Mesendoderm (in vitro differentiated cells): ENCODE results near the gene CITED1.

Experiments used
- DNase-seq: peaks from one replicate; pipeline ENCODE4 v3.0.0; 2013
- H2AK5ac ChIP-seq: 2 replicates; pipeline ENCODE4 v1.6.1; 2013; ENCODE audit warnings: low read length, inconsistent platforms
- H2BK120ac ChIP-seq: 2 replicates; pipeline ENCODE4 v1.6.1; 2013; ENCODE audit warnings: low read depth, mild to moderate bottlenecking, low read length, moderate library complexity, mixed read lengths
- H2BK15ac ChIP-seq: replicated peaks from 2 replicates; pipeline ENCODE4 v1.6.1; 2013; ENCODE audit warnings: low read depth, mild to moderate bottlenecking, moderate library complexity
- H2BK5ac ChIP-seq: 2 replicates; pipeline ENCODE4 v1.6.1; 2013; ENCODE audit warnings: low read length, inconsistent platforms
- H3K18ac ChIP-seq: 2 replicates; pipeline ENCODE4 v1.6.1; 2013; ENCODE audit warnings: mild to moderate bottlenecking, low read length, mixed read lengths
- H3K23ac ChIP-seq: one replicate; pipeline ENCODE4 v1.6.1; 2013; ENCODE audit warnings: low read length
- H3K27ac ChIP-seq: 2 replicates; pipeline ENCODE4 v1.5.1; 2013; ENCODE audit warnings: low read depth, mild to moderate bottlenecking, inconsistent platforms, low read length, moderate library complexity
- H3K27me3 ChIP-seq: 2 replicates; pipeline ENCODE4 v1.6.1; 2013; ENCODE audit warnings: low read length, control low read depth, mild to moderate bottlenecking, inconsistent platforms; ENCODE audit not compliant: insufficient read depth, poor library complexity
- H3K36me3 ChIP-seq: 2 replicates; pipeline ENCODE4 v1.6.1; 2013; ENCODE audit warnings: low read length, inconsistent platforms; ENCODE audit not compliant: control insufficient read depth, insufficient read depth
- H3K4ac ChIP-seq: one replicate; pipeline ENCODE4 v1.6.1; 2013; ENCODE audit warnings: low read depth, mild to moderate bottlenecking, low read length, moderate library complexity
- H3K4me1 ChIP-seq: 2 replicates; pipeline ENCODE4 v1.6.1; 2013; ENCODE audit warnings: low read depth, low read length, inconsistent platforms; ENCODE audit not compliant: control insufficient read depth
- H3K4me2 ChIP-seq: 2 replicates; pipeline ENCODE4 v1.6.1; 2013; ENCODE audit warnings: low read length
- H3K4me3 ChIP-seq: 2 replicates; pipeline ENCODE4 v1.5.1; 2013; ENCODE audit warnings: mild to moderate bottlenecking, low read length
- H3K56ac ChIP-seq: one replicate; pipeline ENCODE4 v1.6.1; 2013; ENCODE audit warnings: low read length
- H3K79me1 ChIP-seq: 2 replicates; pipeline ENCODE4 v1.6.1; 2013; ENCODE audit warnings: low read length, inconsistent platforms
- H3K79me2 ChIP-seq: 2 replicates; pipeline ENCODE4 v1.6.1; 2013; ENCODE audit warnings: mild to moderate bottlenecking, low read length; ENCODE audit not compliant: control insufficient read depth, insufficient read depth
- H3K9ac ChIP-seq: 2 replicates; pipeline ENCODE4 v1.6.1; 2013; ENCODE audit warnings: low read length, inconsistent platforms
- H4K5ac ChIP-seq: one replicate; pipeline ENCODE4 v1.6.1; 2013; ENCODE audit warnings: low read length
- H4K8ac ChIP-seq: one replicate; pipeline ENCODE4 v1.6.1; 2013; ENCODE audit warnings: low read depth, mild to moderate bottlenecking, control low read depth, low read length, moderate library complexity
- WGBS: extraction: QIAGEN DNeasy Blood & Tissue Kit; methylation state at CpG from one replicate; pipeline ENCODE4 v1.1.7; 2013; ENCODE audit warnings: low lambda C conversion rate, missing lambda C conversion rate; ENCODE audit not compliant: insufficient coverage; ENCODE audit errors: extremely low coverage; 5-methylcytosine and 5-hydroxymethylcytosine counted together

The CITED1 gene

GRCh38 chrX:72347366-72347765, 41.7 kb upstream of the CITED1 start:
- Histone ChIP-seq H2BK120ac (no peak overlapping the region), H3K79me2 (no peaks in the 10 kb centered on the region), H2BK15ac (no peak overlapping the region), H2BK5ac (no peak overlapping the region), H3K4me3 (no peak overlapping the region), H4K5ac (no peak overlapping the region), H3K4ac (no peak overlapping the region), H4K8ac (no peak overlapping the region), H3K9ac (no peak overlapping the region), H3K4me1 (no peaks in the 10 kb centered on the region), H3K27me3 (no peaks in the 10 kb centered on the region), H3K36me3 (no peaks in the 10 kb centered on the region), H3K4me2 (no peak overlapping the region), H3K18ac (no peak overlapping the region), H3K23ac (no peak overlapping the region), H3K79me1 (no peaks in the 10 kb centered on the region), H3K27ac (no peak overlapping the region), H2AK5ac (no peak overlapping the region), H3K56ac (no peak overlapping the region)
- no CpG with 5 or more reads among the region's 2 CpGs for WGBS
- DNase-seq, result no peak

- H4K5ac ChIP-seq, result no peak overlapping the region
- H2BK15ac ChIP-seq, result no peak overlapping the region
- H3K27ac ChIP-seq, result no peak overlapping the region
- no peak overlapping the region for H3K23ac ChIP-seq
- H2BK120ac ChIP-seq, result no peak overlapping the region
- no peak overlapping the region for H3K4me3 ChIP-seq
- H3K36me3 ChIP-seq, result no peaks in the 10 kb centered on the region
- no peak overlapping the region for H3K4me2 ChIP-seq
- H3K4ac ChIP-seq, result no peak overlapping the region
- H4K8ac ChIP-seq, result no peak overlapping the region
- H2AK5ac ChIP-seq, result no peak overlapping the region
- H3K79me1 ChIP-seq, result no peaks in the 10 kb centered on the region
- H2BK5ac ChIP-seq, result no peak overlapping the region
- peak; percentile 50 for DNase-seq
- no peaks in the 10 kb centered on the region for H3K79me2 ChIP-seq
- no peak overlapping the region for H3K56ac ChIP-seq
- WGBS, result no CpG with 5 or more reads among the region's 6 CpGs
- H3K27me3 ChIP-seq, result no peaks in the 10 kb centered on the region
- H3K18ac ChIP-seq, result no peak overlapping the region
- H3K4me1 ChIP-seq, result no peaks in the 10 kb centered on the region
- no peak overlapping the region for H3K9ac ChIP-seq
Measured at GRCh38 chrX:72346302-72346949, 40.7 kb upstream of the CITED1 start.

GRCh38 chrX:72340626-72341025, 34.9 kb upstream of the CITED1 start:
- Histone ChIP-seq H3K56ac (no peak overlapping the region), H3K4me1 (no peaks in the 10 kb centered on the region), H2BK5ac (no peak overlapping the region), H3K79me2 (no peaks in the 10 kb centered on the region), H4K8ac (no peak overlapping the region), H3K4me3 (no peak overlapping the region), H3K36me3 (no peaks in the 10 kb centered on the region), H3K18ac (no peak overlapping the region), H3K4me2 (no peak overlapping the region), H3K23ac (no peak overlapping the region), H4K5ac (no peak overlapping the region), H2BK120ac (no peak overlapping the region), H3K27ac (no peak overlapping the region), H3K27me3 (no peaks in the 10 kb centered on the region), H3K9ac (no peak overlapping the region), H2AK5ac (no peak overlapping the region), H2BK15ac (no peak overlapping the region), H3K4ac (no peak overlapping the region), H3K79me1 (no peaks in the 10 kb centered on the region)
- WGBS, result no CpG with 5 or more reads among the region's 2 CpGs
- DNase-seq, result no peak

GRCh38 chrX:72340041-72340440, 34.3 kb upstream of the CITED1 start:
- no peak for DNase-seq

GRCh38 chrX:72330131-72330530, 24.4 kb upstream of the CITED1 start:
- peak; percentile 17 for DNase-seq
- no peaks in the 10 kb centered on the region for H3K36me3 ChIP-seq
- no peaks in the 10 kb centered on the region for H3K27me3 ChIP-seq
- H3K4me1 ChIP-seq, result no peaks in the 10 kb centered on the region
- H3K27ac ChIP-seq, result no peak overlapping the region
- no peak overlapping the region for H3K9ac ChIP-seq
- no peak overlapping the region for H3K56ac ChIP-seq
- H4K5ac ChIP-seq, result no peak overlapping the region
- no peak overlapping the region for H2BK120ac ChIP-seq
- H2BK5ac ChIP-seq, result no peak overlapping the region
- H3K4me3 ChIP-seq, result no peak overlapping the region
- no peaks in the 10 kb centered on the region for H3K79me1 ChIP-seq
- H2AK5ac ChIP-seq, result no peak overlapping the region
- H3K18ac ChIP-seq, result no peak overlapping the region
- H3K79me2 ChIP-seq, result no peaks in the 10 kb centered on the region
- no peak overlapping the region for H3K4me2 ChIP-seq
- no peak overlapping the region for H3K4ac ChIP-seq
- no peak overlapping the region for H2BK15ac ChIP-seq
- WGBS, result no CpG with 5 or more reads among the region's 3 CpGs
- no peak overlapping the region for H4K8ac ChIP-seq
- no peak overlapping the region for H3K23ac ChIP-seq

More at GRCh38 chrX:72340041-72340440, 34.3 kb upstream of the CITED1 start:
- Histone ChIP-seq H3K18ac (no peak overlapping the region), H3K79me2 (no peaks in the 10 kb centered on the region), H3K4me3 (no peak overlapping the region), H4K5ac (no peak overlapping the region), H2BK5ac (no peak overlapping the region), H3K9ac (no peak overlapping the region), H3K4ac (no peak overlapping the region), H3K56ac (no peak overlapping the region), H3K79me1 (no peaks in the 10 kb centered on the region), H3K27ac (no peak overlapping the region), H3K36me3 (no peaks in the 10 kb centered on the region), H2BK15ac (no peak overlapping the region), H4K8ac (no peak overlapping the region), H3K23ac (no peak overlapping the region), H2BK120ac (no peak overlapping the region), H3K4me1 (no peaks in the 10 kb centered on the region), H3K4me2 (no peak overlapping the region), H2AK5ac (no peak overlapping the region), H3K27me3 (no peaks in the 10 kb centered on the region)
- WGBS, result no CpG with 5 or more reads among the region's 7 CpGs
